Activated T-cell treated with anti-CD3 and anti-CD28 coated beads, Interleukin-2, amount 50 U/mL, for 4 hours (primary cell): Measurements from ENCODE around the gene SACS. TPM values are rescaled to one million over a fixed set of nuclear protein-coding genes. Genes with fewer than 3 reads are reported as not detected.
"Not testable (repeated sequence)": the region's sequence is repeated elsewhere in the genome, so short reads cannot be mapped to it uniquely, and the experiment has no call there.

Experiments used
- ATAC-seq, 2 donors: fragments of 200-7000 bp; cut with Tn5 transposase; one replicate each; pipeline ENCODE4 v1.10.0; 2021
- DNase-seq: peaks from one replicate; pipeline ENCODE4 v3.0.0-alpha.2; 2020
- H3K27me3 Mint-ChIP-seq: one replicate; pipeline ENCODE4 v1.8.0; 2021; ENCODE audit warnings: low read depth, mixed read lengths
- H3K36me3 Mint-ChIP-seq: one replicate; pipeline ENCODE4 v1.8.0; 2022; ENCODE audit warnings: mixed read lengths; ENCODE audit not compliant: insufficient read depth
- H3K4me1 Mint-ChIP-seq: one replicate; pipeline ENCODE4 v1.8.0; 2021; ENCODE audit warnings: low read depth, mixed read lengths
- H3K4me3 Mint-ChIP-seq: one replicate; pipeline ENCODE4 v1.8.0; 2021; ENCODE audit warnings: mild to moderate bottlenecking, moderate library complexity, mixed read lengths
- H3K9me3 Mint-ChIP-seq: one replicate; pipeline ENCODE4 v1.8.0; 2021; ENCODE audit warnings: mixed read lengths
- total RNA-seq, 3 donors: library from RNA; stranded (reverse); gene quantifications; one replicate each; pipeline ENCODE4 v1.2.1, GENCODE V29; 2021

SACS gene
- total RNA-seq, 3 donors from 2014 or later, result 46.5 to 55.0 (median 51.5) TPM

GRCh38 chr13:23411220-23411619 lies 22.3 kb downstream of the SACS start:
- no peak for DNase-seq
- H3K4me3 Mint-ChIP-seq, result no peak overlapping the region
- no peaks in the 10 kb centered on the region for H3K36me3 Mint-ChIP-seq
- H3K9me3 Mint-ChIP-seq, result no peaks in the 10 kb centered on the region
- peaks cover 15% of the 10 kb centered on the region for H3K27me3 Mint-ChIP-seq
- no peaks in the 10 kb centered on the region for H3K4me1 Mint-ChIP-seq
- ATAC-seq, result no peak

GRCh38 chr13:23408026-23408425 lies 25.5 kb downstream of the SACS start:
- H3K27me3 Mint-ChIP-seq, result peaks cover 21% of the 10 kb centered on the region
- H3K36me3 Mint-ChIP-seq, result no peaks in the 10 kb centered on the region
- H3K4me1 Mint-ChIP-seq, result no peaks in the 10 kb centered on the region
- H3K9me3 Mint-ChIP-seq, result no peaks in the 10 kb centered on the region
- ATAC-seq (no peak), DNase-seq (no peak)
- H3K4me3 Mint-ChIP-seq, result no peak overlapping the region

GRCh38 chr13:23401156-23401555 lies 32.3 kb downstream of the SACS start:
- not testable (repeated sequence) for H3K4me1 Mint-ChIP-seq, H3K27me3 Mint-ChIP-seq, H3K36me3 Mint-ChIP-seq, DNase-seq, H3K4me3 Mint-ChIP-seq, ATAC-seq
- peaks cover 13% of the 10 kb centered on the region for H3K9me3 Mint-ChIP-seq

GRCh38 chr13:23399347-23399746 lies 34.2 kb downstream of the SACS start:
- no peak overlapping the region for H3K4me3 Mint-ChIP-seq
- peaks cover 7% of the 10 kb centered on the region for H3K27me3 Mint-ChIP-seq
- DNase-seq (no peak), ATAC-seq (no peak)
- peaks cover 13% of the 10 kb centered on the region for H3K9me3 Mint-ChIP-seq
- H3K4me1 Mint-ChIP-seq, result no peaks in the 10 kb centered on the region
- no peaks in the 10 kb centered on the region for H3K36me3 Mint-ChIP-seq

- H3K27me3 Mint-ChIP-seq, result no peaks in the 10 kb centered on the region
- H3K36me3 Mint-ChIP-seq, result no peaks in the 10 kb centered on the region
- ATAC-seq, result no peak
- no peaks in the 10 kb centered on the region for H3K4me1 Mint-ChIP-seq
- DNase-seq, result no peak
- peaks cover 10% of the 10 kb centered on the region for H3K9me3 Mint-ChIP-seq
- no peak overlapping the region for H3K4me3 Mint-ChIP-seq
Observed at GRCh38 chr13:23394821-23395220, 38.7 kb downstream of the SACS start.

GRCh38 chr13:23392925-23393645 lies 40.4 kb downstream of the SACS start:
- Mint-ChIP-seq H3K9me3 (no peaks in the 10 kb centered on the region), H3K4me3 (no peak overlapping the region), H3K4me1 (no peaks in the 10 kb centered on the region), H3K36me3 (no peaks in the 10 kb centered on the region), H3K27me3 (no peaks in the 10 kb centered on the region)
- ATAC-seq, result no peak
- DNase-seq, result no peak

GRCh38 chr13:23392313-23392712 lies 41.2 kb downstream of the SACS start:
- Mint-ChIP-seq H3K4me3 (no peak overlapping the region), H3K27me3 (peaks cover 3% of the 10 kb centered on the region), H3K4me1 (no peaks in the 10 kb centered on the region), H3K36me3 (no peaks in the 10 kb centered on the region), H3K9me3 (no peaks in the 10 kb centered on the region)
- ATAC-seq (peak; percentile 23 to 32), DNase-seq (no peak)

GRCh38 chr13:23391752-23392151 lies 41.8 kb downstream of the SACS start:
- ATAC-seq (no peak), DNase-seq (no peak)
- Mint-ChIP-seq H3K27me3 (peaks cover 3% of the 10 kb centered on the region), H3K4me1 (peaks cover 2% of the 10 kb centered on the region), H3K36me3 (no peaks in the 10 kb centered on the region), H3K9me3 (no peaks in the 10 kb centered on the region), H3K4me3 (no peak overlapping the region)

GRCh38 chr13:23386533-23386932 lies 47.0 kb downstream of the SACS start:
- peak; percentile 53 to 61 for ATAC-seq
- Mint-ChIP-seq H3K4me1 (peaks cover 28% of the 10 kb centered on the region), H3K9me3 (no peaks in the 10 kb centered on the region), H3K4me3 (no peak overlapping the region), H3K36me3 (no peaks in the 10 kb centered on the region), H3K27me3 (peaks cover 5% of the 10 kb centered on the region)
- no peak for DNase-seq

- no peak for DNase-seq
- Mint-ChIP-seq H3K36me3 (no peaks in the 10 kb centered on the region), H3K27me3 (peaks cover 5% of the 10 kb centered on the region), H3K4me3 (no peak overlapping the region), H3K4me1 (peaks cover 28% of the 10 kb centered on the region), H3K9me3 (no peaks in the 10 kb centered on the region)
- no peak for ATAC-seq
Observed at GRCh38 chr13:23385931-23386330, 47.6 kb downstream of the SACS start.

- DNase-seq, result no peak
- Mint-ChIP-seq H3K4me3 (no peak overlapping the region), H3K9me3 (no peaks in the 10 kb centered on the region), H3K36me3 (no peaks in the 10 kb centered on the region), H3K4me1 (peaks cover 40% of the 10 kb centered on the region), H3K27me3 (peaks cover 5% of the 10 kb centered on the region)
- ATAC-seq, result peak; percentile 93 to 96
Observed at GRCh38 chr13:23384111-23384510, 49.4 kb downstream of the SACS start.

- H3K4me3 Mint-ChIP-seq, result no peak overlapping the region
- H3K9me3 Mint-ChIP-seq, result no peaks in the 10 kb centered on the region
- H3K36me3 Mint-ChIP-seq, result no peaks in the 10 kb centered on the region
- DNase-seq (no peak), ATAC-seq (no peak)
- H3K27me3 Mint-ChIP-seq, result peaks cover 5% of the 10 kb centered on the region
- H3K4me1 Mint-ChIP-seq, result peaks cover 50% of the 10 kb centered on the region
Observed at GRCh38 chr13:23383151-23383550, 50.4 kb downstream of the SACS start.

- Mint-ChIP-seq H3K36me3 (no peaks in the 10 kb centered on the region), H3K4me3 (no peak overlapping the region), H3K27me3 (peaks cover 2% of the 10 kb centered on the region), H3K4me1 (peaks cover 61% of the 10 kb centered on the region), H3K9me3 (no peaks in the 10 kb centered on the region)
- DNase-seq, result no peak
- ATAC-seq, result no peak
Observed at GRCh38 chr13:23381866-23382265, 51.6 kb downstream of the SACS start.

- no peaks in the 10 kb centered on the region for H3K36me3 Mint-ChIP-seq
- no peak overlapping the region for H3K4me3 Mint-ChIP-seq
- peaks cover 61% of the 10 kb centered on the region for H3K4me1 Mint-ChIP-seq
- ATAC-seq (no peak), DNase-seq (no peak)
- no peaks in the 10 kb centered on the region for H3K9me3 Mint-ChIP-seq
- peaks cover 2% of the 10 kb centered on the region for H3K27me3 Mint-ChIP-seq
Observed at GRCh38 chr13:23380534-23380933, 53.0 kb downstream of the SACS start.

- no peaks in the 10 kb centered on the region for H3K27me3 Mint-ChIP-seq
- no peaks in the 10 kb centered on the region for H3K9me3 Mint-ChIP-seq
- DNase-seq, result peak; percentile 66
- peaks cover 2% of the 10 kb centered on the region for H3K36me3 Mint-ChIP-seq
- peaks cover 57% of the 10 kb centered on the region for H3K4me1 Mint-ChIP-seq
- ATAC-seq, result peak; percentile 9 to 19
- peak overlapping the region; percentile 54 for H3K4me3 Mint-ChIP-seq
Observed at GRCh38 chr13:23377983-23378632, 55.4 kb downstream of the SACS start.
